Bronchial smooth muscle cell (primary cell): ENCODE results near the gene LAMP1. TPM values are rescaled to one million over a fixed set of nuclear protein-coding genes. Genes with fewer than 3 reads are reported as not detected.

Experiments
- total RNA-seq: library from RNA; depleted of rRNA; stranded (reverse); fragments of >200 nt; gene quantifications from 2 replicates; pipeline ENCODE4 v1.2.1, GENCODE V29; 2014

The LAMP1 gene, protein sequence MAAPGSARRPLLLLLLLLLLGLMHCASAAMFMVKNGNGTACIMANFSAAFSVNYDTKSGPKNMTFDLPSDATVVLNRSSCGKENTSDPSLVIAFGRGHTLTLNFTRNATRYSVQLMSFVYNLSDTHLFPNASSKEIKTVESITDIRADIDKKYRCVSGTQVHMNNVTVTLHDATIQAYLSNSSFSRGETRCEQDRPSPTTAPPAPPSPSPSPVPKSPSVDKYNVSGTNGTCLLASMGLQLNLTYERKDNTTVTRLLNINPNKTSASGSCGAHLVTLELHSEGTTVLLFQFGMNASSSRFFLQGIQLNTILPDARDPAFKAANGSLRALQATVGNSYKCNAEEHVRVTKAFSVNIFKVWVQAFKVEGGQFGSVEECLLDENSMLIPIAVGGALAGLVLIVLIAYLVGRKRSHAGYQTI
- total RNA-seq = 231 and 301 TPM in 2 replicates

DNA sequence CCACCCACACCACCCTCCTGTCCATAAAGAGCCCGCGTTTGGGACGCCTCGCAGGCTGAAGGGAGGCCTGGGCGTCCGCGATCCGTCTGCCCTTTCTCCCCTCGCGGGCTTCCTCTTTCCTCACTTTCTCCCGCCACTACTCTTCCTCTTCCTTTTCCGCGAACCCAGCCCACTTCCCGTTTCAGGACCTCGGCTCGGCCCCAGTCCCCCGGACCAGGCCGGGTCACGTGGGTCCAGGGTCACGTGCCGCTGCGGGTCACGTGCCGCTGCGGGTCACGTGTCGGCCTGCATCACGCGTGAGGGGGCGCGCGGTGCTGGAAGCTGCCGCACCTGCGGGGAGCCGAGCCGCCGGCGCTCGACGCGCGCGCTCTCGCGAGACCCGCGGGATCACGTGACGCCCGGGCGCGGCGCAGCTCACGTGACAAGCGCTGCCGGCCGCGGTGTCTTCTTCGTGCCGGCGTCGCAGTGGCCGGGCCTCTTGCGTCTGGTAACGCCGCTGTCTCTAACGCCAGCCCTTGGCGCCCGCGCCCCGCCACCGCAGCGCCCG is at the start of gene LAMP1:
Gene LAMP1, plus strand, starts transcription at position 417 of the 547 bp plus-strand sequence. CDS start 196 bp downstream, outside the sequence.

Other genes with a start within 250 kb of the LAMP1 start
- gene F7, start 191.4 kb upstream of the LAMP1 start, total RNA-seq = under 0.01 TPM in 1 of 2 replicates, not detected in the other
- 26.8 and 38.1 TPM in 2 replicates for gene F10, start 174.4 kb upstream of the LAMP1 start, total RNA-seq
- gene PROZ, start 138.6 kb upstream of the LAMP1 start, total RNA-seq = not detected in 2 replicates
- 63.7 and 81.8 TPM in 2 replicates for gene PCID2, start 88.6 kb upstream of the LAMP1 start, total RNA-seq
- gene CUL4A, start 87.6 kb upstream of the LAMP1 start, total RNA-seq = 87.9 and 124 TPM in 2 replicates
- gene GRTP1, start 66.9 kb downstream of the LAMP1 start, total RNA-seq = 0.69 and 2.8 TPM in 2 replicates
- 1.1 and 2.8 TPM in 2 replicates for gene ADPRHL1, start 156.2 kb downstream of the LAMP1 start, total RNA-seq
- 9.3 and 10.2 TPM in 2 replicates for gene DCUN1D2, start 193.5 kb downstream of the LAMP1 start, total RNA-seq